Choroid plexus epithelial cell (primary cell): Measurements from ENCODE around the gene PDK3.

Experiments
- DNase-seq: peaks from one replicate; pipeline ENCODE4 v3.0.0-alpha.2; 2010; ENCODE audit warnings: low read depth
- H3K4me3 ChIP-seq: 2 replicates; pipeline ENCODE4 v1.5.1; 2011; ENCODE audit warnings: low read depth, mild to moderate bottlenecking, control low read depth, low read length, moderate library complexity
- TF ChIP-seq, protein P1 (sequence below): conservative IDR thresholded peaks from 2 replicates; pipeline ENCODE4 v1.5.1; 2011; ENCODE audit warnings: low read depth, mild to moderate bottlenecking, control low read depth, inconsistent platforms, low read length, moderate library complexity

PDK3 gene

DNA sequence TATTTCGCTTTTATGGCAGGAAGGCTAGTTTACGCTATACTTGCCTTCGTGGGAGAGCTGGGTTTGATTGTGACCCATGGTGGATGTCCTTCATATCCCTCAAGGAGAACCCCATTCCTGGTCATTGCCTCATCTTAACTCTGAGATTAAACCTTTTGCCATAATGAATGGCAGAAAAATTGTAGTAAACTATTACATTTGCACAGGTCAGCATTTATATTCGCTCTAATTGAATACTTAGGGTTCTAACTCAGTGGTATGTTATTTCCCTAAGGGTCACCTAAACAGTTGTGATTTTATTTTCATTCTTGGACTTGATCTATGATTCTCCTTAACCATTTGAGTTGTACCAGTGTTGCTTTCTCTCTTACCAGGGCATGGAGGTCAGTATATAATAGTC lies 13.4 kb downstream of the PDK3 start:
- H3K4me3 ChIP-seq: no peak overlapping the region
- TF ChIP-seq, protein P1, sequence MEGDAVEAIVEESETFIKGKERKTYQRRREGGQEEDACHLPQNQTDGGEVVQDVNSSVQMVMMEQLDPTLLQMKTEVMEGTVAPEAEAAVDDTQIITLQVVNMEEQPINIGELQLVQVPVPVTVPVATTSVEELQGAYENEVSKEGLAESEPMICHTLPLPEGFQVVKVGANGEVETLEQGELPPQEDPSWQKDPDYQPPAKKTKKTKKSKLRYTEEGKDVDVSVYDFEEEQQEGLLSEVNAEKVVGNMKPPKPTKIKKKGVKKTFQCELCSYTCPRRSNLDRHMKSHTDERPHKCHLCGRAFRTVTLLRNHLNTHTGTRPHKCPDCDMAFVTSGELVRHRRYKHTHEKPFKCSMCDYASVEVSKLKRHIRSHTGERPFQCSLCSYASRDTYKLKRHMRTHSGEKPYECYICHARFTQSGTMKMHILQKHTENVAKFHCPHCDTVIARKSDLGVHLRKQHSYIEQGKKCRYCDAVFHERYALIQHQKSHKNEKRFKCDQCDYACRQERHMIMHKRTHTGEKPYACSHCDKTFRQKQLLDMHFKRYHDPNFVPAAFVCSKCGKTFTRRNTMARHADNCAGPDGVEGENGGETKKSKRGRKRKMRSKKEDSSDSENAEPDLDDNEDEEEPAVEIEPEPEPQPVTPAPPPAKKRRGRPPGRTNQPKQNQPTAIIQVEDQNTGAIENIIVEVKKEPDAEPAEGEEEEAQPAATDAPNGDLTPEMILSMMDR: no peak
- DNase-seq: no peak

DNA sequence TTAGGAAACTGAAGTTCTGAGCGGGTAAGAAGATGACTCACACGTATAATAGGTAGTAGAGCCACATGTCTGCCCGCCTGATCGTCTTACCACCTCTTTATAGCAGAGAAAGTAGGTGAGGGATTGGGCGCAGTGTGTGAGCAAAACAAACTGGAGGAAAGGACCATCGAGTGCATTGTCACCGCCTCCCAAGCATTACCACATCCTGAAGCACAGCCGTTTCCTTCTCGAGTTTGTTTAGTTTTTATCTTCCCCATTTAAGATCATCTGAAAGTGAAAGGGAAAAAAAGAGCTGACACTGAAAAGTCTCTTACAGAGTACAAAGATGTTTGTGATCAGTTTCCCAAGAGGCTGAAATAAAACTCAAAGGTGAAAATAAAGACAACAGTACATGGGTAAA lies 14.8 kb downstream of the PDK3 start:
- TF ChIP-seq, protein P1: no peak
- no peak overlapping the region for H3K4me3 ChIP-seq
- no peak for DNase-seq

DNA sequence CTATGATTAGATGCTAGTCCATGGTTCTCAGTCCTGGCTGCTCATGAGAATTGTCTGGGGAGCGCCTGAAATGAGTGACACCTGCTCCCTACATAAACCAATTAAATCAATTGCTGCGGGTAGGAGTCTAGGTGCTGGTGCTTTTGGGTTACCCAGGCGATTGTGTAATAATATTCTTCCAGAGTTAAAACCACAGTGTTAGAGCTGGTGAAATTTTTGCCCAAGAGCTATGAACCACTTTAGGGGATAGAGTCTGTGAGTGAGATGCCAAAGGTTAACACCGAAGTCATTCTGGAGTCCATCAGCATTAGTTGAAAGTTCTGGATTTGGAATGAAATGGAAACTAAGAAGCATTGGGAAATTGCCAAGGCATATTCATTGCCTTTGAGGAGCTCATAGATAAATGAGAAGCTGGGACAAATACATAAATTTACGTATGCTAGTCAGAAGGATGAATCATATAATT lies 15.3 kb downstream of the PDK3 start:
- TF ChIP-seq, protein P1: no peak
- no peak overlapping the region for H3K4me3 ChIP-seq

DNA sequence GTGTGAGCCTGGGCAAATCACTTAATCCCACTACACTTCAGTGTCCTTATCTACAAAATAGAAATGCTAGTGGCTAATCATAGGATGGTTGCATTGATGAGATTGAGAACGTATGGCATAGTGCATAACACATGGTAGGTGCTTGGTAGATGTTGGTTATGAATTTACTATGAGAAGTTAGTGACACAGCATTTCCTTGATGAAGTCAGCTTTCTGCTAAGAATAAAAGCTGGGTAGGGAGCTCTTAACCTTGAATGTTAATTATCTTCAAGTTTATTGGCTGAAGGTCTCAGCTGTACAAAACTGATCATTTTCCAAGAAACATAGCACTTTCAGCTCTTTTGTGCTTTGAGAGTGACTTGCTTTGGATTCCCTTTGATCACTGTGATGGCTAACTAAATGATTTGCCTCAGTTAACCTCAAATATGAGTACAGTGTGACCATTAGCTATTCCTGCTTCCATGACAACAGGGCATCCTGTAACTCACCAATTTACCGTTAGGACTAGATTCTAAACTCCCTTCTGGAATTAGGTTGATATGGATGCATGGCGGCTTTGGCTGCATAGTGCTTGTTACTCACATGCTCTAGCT lies 17.8 kb downstream of the PDK3 start:
- no peak for DNase-seq
- H3K4me3 ChIP-seq: no peak overlapping the region
- TF ChIP-seq, protein P1: no peak

More for the DNA sequence above, 15.3 kb downstream of the PDK3 start:
- DNase-seq: no peak

DNA sequence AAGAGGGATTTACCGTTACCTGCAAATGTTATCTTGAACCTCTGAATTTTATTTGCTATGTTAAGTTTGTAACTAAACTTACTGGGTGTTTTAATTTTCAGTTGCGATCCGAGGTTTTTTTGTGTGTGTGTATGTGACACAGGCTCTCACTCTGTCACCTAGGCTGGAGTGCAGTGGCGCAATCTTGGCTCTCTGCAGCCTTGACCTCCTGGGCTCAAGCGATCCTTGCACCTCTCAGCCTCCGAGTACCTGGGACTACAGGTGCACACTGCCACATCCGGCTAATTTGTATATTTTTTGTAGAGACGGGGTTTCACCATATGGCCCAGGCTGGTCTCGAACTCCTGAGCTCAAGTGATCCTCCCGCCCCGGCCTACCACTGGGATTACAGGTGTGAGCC lies 18.5 kb downstream of the PDK3 start:
- no peak overlapping the region for H3K4me3 ChIP-seq
- TF ChIP-seq, protein P1: no peak
- DNase-seq: no peak

DNA sequence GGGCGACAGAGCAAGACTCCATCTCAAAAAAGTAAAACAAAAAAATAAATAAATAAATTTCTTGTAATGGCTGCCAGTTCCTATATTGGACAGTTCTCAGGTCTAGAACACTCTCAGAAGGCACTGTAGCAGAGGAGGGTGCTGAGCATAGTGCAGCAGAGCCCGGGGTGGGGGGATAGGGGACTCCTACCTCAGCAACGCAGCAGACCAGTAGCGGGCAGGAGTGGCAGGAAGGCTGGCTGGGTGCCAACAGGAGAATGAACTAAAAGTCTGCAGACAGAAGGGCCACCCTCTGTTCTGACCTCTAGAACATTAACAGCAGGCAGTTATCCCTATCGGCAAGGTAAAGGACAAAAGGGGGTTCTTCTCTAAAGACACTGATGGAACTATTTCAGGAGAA lies 20.2 kb downstream of the PDK3 start:
- no peak overlapping the region for H3K4me3 ChIP-seq
- DNase-seq: no peak
- TF ChIP-seq, protein P1: no peak

DNA sequence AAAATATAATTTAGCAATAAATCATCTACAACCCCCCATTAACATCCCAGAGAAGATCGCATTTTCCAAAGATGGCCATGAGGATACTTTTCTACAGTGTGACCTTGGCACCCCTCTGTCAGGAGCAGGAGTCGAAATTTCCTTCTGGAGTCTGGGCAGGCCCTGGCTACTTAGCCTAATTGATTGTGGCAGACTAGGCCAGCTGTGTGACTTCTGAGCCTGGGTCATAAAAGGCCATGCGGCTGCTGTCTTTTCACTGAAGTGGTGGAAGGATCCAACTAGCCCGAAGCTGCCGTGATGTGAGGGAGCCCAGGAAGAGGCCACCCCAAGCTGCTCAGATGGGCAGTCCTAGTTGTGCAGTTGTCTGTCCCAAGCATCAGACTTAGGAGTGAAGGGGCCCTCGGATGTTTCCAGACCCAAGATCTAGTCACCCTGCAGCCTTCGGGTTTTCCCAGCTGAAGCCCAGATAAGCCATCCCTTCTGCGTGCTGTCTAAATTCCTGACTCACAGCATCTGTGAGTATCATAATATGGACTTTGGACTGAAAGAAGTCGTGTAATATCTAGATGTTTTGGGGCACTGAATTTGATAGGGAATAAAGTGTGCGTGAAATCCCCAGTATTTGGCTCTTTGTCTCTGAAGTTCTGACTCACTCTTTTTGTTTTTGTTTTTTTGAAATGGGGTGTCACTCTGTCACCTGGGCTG lies 21.0 kb downstream of the PDK3 start:
- TF ChIP-seq, protein P1: no peak
- H3K4me3 ChIP-seq: no peak overlapping the region
- DNase-seq: no peak
